ENCODE results near the gene TSPEAR.

TSPEAR gene

GRCh38 chr21:44720170-44720569 is 8.8 kb upstream of the TSPEAR start:
- DNase-seq (ENCODE audit: low spot score): no peak

GRCh38 chr21:44718571-44718970 is 7.2 kb upstream of the TSPEAR start:
- no peak for DNase-seq (ENCODE audit: low spot score)

DNA sequence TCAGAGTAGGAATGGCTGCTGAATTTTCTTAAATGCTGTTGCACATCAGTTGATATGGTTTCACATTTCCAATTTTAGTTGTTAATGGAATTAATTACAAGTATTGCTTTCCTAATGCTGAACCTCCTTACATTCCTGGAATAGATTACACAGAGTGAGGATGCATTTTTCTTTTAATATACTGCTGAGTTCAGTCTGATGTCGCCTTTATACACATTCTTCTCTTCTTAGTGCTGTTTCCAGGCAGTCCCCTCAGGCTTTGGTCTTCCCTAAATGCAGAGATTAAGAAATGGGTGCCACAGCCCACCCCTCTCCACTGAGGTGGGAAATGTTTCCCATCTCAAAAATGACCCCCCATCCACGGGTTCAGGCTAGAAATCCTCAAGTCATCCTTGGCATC is 6.7 kb upstream of the TSPEAR start:
- no peak for DNase-seq (ENCODE audit: low spot score)

DNA sequence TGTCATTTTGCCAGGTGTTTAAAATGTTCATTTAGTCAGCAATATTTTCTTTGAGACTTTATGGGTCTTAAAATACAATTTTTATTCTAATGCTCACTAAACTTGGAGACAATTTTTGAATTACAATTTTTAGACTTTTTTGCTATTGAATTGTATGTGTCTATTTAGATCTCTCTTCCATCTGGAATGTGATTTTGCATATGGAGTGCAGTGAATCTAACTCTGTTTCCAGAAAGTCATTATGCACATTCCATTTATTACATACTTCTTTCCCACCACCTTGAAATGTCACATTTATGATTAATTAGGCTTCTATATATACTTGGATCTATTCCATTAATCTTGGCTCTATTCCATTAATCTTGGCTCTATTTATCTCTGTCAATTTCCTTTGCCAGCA is 5.6 kb upstream of the TSPEAR start:
- no peak for DNase-seq (ENCODE audit: low spot score)

DNA sequence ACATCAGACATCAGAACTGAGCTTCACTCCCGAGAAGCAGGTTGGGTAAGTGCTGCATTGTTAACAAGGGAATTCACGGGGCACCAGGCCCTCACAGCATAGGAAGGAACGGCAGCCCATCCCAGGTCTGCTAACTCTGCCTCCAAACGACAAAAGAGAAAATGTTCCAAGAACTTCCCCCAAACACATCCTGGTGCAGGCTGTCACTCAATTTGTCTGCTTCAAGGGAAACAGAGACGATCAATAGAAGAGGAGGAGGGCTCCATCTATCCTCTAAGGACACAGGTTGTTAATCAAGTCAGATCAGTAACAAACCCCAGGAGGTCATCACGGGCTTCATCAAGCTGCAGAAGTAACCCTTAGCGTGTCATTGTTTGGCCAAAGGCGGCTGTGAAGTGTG is 3.5 kb upstream of the TSPEAR start:
- no peak for DNase-seq (ENCODE audit: low spot score)

- DNase-seq (ENCODE audit: low spot score): no peak
These were observed 2.5 kb upstream of the TSPEAR start for GRCh38 chr21:44713846-44714245.

- DNase-seq (ENCODE audit: low spot score): no peak
These were observed 1.8 kb upstream of the TSPEAR start for GRCh38 chr21:44713130-44713529.

- no peak for DNase-seq (ENCODE audit: low spot score)
These were observed 1.0 kb upstream of the TSPEAR start for GRCh38 chr21:44712203-44713028.

- DNase-seq (ENCODE audit: low spot score): no peak
These were observed 531 bp downstream of the TSPEAR start for GRCh38 chr21:44710756-44711326.

GRCh38 chr21:44710294-44710665 is 1.1 kb downstream of the TSPEAR start:
- no peak for DNase-seq (ENCODE audit: low spot score)

- DNase-seq (ENCODE audit: low spot score): no peak
These were observed 1.7 kb downstream of the TSPEAR start for GRCh38 chr21:44709426-44710293.

- DNase-seq (ENCODE audit: low spot score): no peak
These were observed 2.4 kb downstream of the TSPEAR start for GRCh38 chr21:44708866-44709425.

DNA sequence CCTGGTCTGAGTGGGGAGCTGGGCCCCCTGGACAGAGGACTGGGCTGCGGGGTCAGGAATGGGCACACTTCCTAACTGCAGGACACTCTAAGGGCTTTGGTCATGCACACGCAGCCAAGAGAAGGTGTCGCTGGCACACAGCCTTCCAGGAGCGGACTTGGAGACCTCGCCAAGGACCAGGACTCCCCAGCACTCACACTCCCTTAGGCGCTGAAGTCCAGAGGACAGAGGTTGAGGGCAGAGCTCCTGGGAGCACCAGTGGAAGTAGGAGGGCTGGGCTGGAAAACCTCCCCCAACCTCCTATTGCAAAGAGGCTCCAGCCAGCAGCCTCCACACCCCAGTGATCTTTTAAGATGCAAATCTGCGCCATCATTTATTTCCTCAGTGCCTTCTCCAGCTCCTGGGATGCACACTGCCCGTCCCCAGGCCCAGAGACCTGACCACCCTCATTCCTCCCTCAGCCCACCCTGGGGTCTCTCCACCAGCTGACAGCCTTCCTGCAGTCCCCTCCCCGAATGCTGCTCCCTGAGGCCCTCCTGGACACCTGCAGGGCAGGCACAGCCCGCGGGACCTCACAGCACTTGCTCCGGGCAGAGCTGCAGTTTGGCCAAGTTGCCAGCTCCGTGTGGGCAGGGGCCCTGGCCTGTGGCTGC is 3.0 kb downstream of the TSPEAR start:
- no peak for DNase-seq (ENCODE audit: low spot score)

GRCh38 chr21:44706706-44707581 is 4.4 kb downstream of the TSPEAR start:
- no peak for DNase-seq (ENCODE audit: low spot score)

DNA sequence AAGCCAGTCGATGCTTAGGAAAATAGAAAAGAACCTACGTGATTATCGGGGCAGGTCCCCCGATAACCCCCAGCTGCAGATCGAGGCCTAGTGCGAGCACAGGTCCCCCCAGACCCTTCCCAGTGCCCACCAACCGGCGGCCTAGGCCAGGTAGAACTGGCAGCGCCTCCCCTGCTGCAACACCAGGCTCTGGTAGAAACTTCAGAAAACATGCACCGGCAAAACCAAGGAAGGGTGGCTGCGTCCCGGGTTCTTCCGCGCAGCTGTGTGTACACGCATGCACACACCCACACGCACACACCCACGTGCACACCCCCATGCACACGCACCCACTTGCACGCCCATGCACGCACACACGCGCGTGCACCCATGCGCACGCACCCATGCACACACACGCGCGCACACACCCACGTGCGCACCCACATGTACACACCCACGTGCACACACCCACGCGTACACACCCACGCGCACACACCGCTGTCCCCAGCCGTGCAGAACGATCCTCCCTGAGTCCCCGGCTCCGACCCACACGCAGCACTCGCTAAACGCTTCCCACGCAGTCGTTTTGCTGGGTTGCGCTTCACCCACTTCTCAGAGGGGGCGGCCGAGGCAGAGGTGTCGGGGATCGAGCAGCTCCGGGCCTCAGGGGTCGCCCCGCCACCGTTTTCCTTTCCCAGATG is 5.2 kb downstream of the TSPEAR start:
- DNase-seq (ENCODE audit: low spot score): no peak

GRCh38 chr21:44704636-44705001 is 6.8 kb downstream of the TSPEAR start:
- DNase-seq (ENCODE audit: low spot score): no peak

DNA sequence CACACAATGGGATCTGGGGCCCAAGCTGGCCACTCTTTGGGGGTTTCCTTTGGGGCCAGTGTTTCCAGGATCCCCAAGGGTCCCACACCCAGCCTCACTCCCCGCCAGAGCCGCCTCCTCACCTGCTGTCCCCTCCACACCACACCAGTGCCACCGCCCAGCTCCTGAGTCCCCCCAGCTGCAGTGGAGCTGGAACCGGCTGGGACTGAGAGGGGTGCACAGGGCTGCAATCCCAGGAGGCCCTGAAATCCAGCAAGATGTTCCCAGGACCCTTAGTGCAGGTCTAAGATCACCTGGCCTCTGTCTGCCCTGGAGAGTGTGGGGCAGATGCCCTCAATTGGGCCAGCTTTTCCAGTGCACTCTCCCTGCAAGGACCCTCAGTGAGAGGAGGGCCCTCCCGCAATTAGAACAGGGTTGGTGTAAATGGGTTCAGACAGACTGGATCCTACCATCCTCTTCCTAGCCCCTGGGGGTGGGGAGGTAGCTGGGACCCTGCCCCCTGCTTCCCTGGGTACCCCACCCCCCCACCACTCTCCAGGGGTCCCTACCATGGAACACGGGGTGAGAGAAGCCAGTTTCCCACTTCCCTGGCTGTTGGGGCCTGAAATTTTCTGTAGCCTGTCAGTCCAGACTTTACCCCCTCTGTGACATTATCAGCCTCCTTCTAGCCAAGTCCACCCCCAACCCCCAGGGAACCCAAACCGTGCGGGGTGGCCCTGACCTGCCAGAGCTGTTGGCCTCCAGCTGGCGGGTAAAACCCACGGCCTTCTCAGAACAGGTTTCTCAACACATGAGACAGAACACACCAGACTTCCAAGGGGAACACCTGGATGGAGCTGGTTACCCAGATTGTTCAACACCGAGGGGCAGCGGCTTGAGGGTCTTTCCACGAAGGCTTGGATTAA is 7.4 kb downstream of the TSPEAR start:
- DNase-seq (ENCODE audit: low spot score): no peak

DNA sequence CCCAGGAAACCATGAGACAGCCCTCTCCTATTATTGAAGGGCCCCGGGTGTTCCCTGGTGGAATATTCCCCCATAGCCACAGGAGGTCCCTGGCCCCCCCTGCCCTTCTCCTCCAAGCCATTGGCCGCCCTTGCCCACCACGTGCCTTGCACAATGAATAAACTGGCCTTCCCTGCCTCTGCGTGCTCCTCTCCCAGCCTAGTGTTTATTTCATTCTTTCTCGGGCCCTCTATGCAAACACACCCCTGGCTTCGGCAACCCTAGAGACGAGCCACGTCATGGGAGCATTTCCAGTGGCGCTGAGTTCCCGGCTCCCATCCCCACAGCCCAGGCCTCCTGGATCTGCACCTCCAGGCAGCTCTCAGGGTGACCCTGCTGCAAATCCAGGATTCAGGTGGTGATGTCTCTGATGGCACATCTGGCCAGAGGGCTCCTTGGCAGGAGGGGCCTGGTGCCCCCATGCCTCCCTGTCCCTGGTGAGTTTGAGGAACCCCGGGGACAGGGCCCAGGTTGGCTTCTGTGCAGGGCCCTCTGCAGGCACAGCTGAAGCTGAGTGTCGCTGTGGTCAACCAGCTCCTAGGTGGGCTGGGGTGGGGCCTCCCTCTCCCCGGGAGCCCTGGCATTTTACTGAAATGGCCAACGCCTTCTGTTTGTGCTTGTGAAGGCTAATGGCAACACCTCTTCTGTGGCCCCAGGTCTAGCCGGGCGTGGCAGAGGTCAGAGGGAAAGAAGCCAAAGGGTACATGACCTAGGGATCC is 8.2 kb downstream of the TSPEAR start:
- DNase-seq (ENCODE audit: low spot score): no peak

Measured in Ammon's horn (tissue), 1 donor.